Body of pancreas (tissue), 4 donors: ENCODE results near the gene E2F7. TPM values are rescaled to one million over a fixed set of nuclear protein-coding genes. Genes with fewer than 3 reads are reported as not detected.

ENCODE experiments used
- ATAC-seq: fragments of 150-250 bp; one replicate; pipeline ENCODE4 v1.9.1; 2016
- DNase-seq, 4 donors: peaks; one replicate each; pipeline ENCODE4 v3.0.0-alpha.2; 2019
- H3K27ac ChIP-seq, 4 donors: fragments of 200-600 bp; sonication (generic); 1 replicate in 3 of 4; 2 replicates in 1 of 4; pipeline versions ENCODE4 v1.5.1 to v1.6.1; 2016 to 2019; ENCODE audit warnings: mild to moderate bottlenecking in 1 of 4, mixed read lengths in 1 of 4, moderate library complexity in 1 of 4
- H3K27me3 ChIP-seq, 2 donors: fragments of 200-600 bp; sonication (generic); one replicate each; pipeline ENCODE4 v1.6.0; 2016; ENCODE audit warnings: mild to moderate bottlenecking in 1 of 2
- H3K36me3 ChIP-seq, 2 donors: fragments of 200-600 bp; sonication (generic); replicated peaks in 1 of 2; 2 replicates each; pipeline ENCODE4 v1.5.1; 2016; ENCODE audit warnings: low read depth in 2 of 2; ENCODE audit not compliant: insufficient read depth in 1 of 2
- H3K4me1 ChIP-seq: fragments of 200-600 bp; sonication (generic); one replicate; pipeline ENCODE4 v1.6.0; 2016
- H3K4me3 ChIP-seq, 2 donors: fragments of 200-600 bp; sonication (generic); 1 replicate in 1 of 2; 2 replicates in 1 of 2; pipeline ENCODE4 v1.5.1; 2016 to 2019
- H3K9me3 ChIP-seq, 3 donors: fragments of 200-600 bp; sonication (generic); 1 replicate in 2 of 3; 2 replicates in 1 of 3; pipeline ENCODE4 v1.5.1; 2016
- CTCF ChIP-seq, 7 experiments: fragments of 450-650 bp in 4 of 7; fragments of 200-600 bp in 3 of 7; sonication (generic) in 3 of 7; IDR thresholded peaks; one replicate each; pipeline ENCODE4 v1.5.1; 2016 to 2019; ENCODE audit warnings: antibody characterized with exemption in 7 of 7
- POLR2A ChIP-seq, 3 donors: fragments of 450-650 bp; IDR thresholded peaks; one replicate each; pipeline ENCODE4 v1.6.1; 2016; ENCODE audit warnings: antibody characterized with exemption in 3 of 3, mild to moderate bottlenecking in 2 of 3
- WGBS, 2 donors: methylation state at CpG; one replicate each; pipeline ENCODE4 v1.1.5; 2017; 5-methylcytosine and 5-hydroxymethylcytosine counted together
- intact Hi-C: fragments of 100-400 bp; cut with DNase I; formaldehyde crosslinking; loops from one replicate; pipeline ENCODE4 v1.15.1; 2023
- total RNA-seq, 2 donors: library from RNA; depleted of rRNA; stranded (reverse); fragments of >200 nt; gene quantifications; one replicate each; pipeline ENCODE4 v1.1.0, GENCODE V29; 2016

E2F7 gene
- total RNA-seq, 2 donors from 2014 or later, result not detected

- no peaks in the 10 kb centered on the region for H3K4me1 ChIP-seq
- H3K36me3 ChIP-seq, result no peaks in the 10 kb centered on the region
- 91 to 100% methylated on average over 2 of the region's 2 CpGs for WGBS, 2 donors
- H3K27me3 ChIP-seq, result no peaks in the 10 kb centered on the region
- TF ChIP-seq CTCF (IDR thresholded peaks at IDR 0.05) (no peak), POLR2A (IDR thresholded peaks at IDR 0.05) (no peak)
- intact Hi-C loops, result no loop called here
- H3K27ac ChIP-seq, result no peak overlapping the region
- DNase-seq (no peak), ATAC-seq (no peak)
- no peak overlapping the region for H3K4me3 ChIP-seq
- H3K9me3 ChIP-seq, result peaks cover 0 to 6% (median 0%) of the 10 kb centered on the region in 3 donors
Observed at GRCh38 chr12:76980196-76980595, 85.2 kb downstream of the E2F7 start.

- H3K4me1 ChIP-seq, result no peaks in the 10 kb centered on the region
- no peak for TF ChIP-seq POLR2A (IDR thresholded peaks at IDR 0.05)
- intact Hi-C loops, result no loop called here
- ATAC-seq (no peak), DNase-seq (no peak)
- peaks cover 0 to under 1% (median 0%) of the 10 kb centered on the region in 3 donors for H3K9me3 ChIP-seq
- no peak overlapping the region for H3K27ac ChIP-seq
- H3K36me3 ChIP-seq, result no peaks in the 10 kb centered on the region
- no peak overlapping the region for H3K4me3 ChIP-seq
- no peaks in the 10 kb centered on the region for H3K27me3 ChIP-seq
- 42 to 54% methylated on average over 2 of the region's 2 CpGs for WGBS, 2 donors
Observed at GRCh38 chr12:76976777-76977382, 88.5 kb downstream of the E2F7 start.

Other genes starting within 250 kb of the E2F7 start
- gene CSRP2, start 186.6 kb downstream of the E2F7 start, total RNA-seq, result 10 to 100 TPM in 1 of 2 donors, 1 to 10 TPM in 1; 4.3 to 19.7 TPM